Measurements from ENCODE around the gene EPS8.

GRCh38 chr12:15808652-15809051 is 19.5 kb upstream of the EPS8 start:
- no peak for TF ChIP-seq POLR2AphosphoS5 (IDR thresholded peaks at IDR 0.05; ENCODE audit: low read depth, low read length)
- no peak for TF ChIP-seq REST (IDR thresholded peaks at IDR 0.05; ENCODE audit: insufficient read depth in 1 of 2, low read depth in 2 of 2, low read length in 2 of 2)
- no peak for TF ChIP-seq TAF1 (IDR thresholded peaks at IDR 0.05; ENCODE audit: borderline replicate concordance, insufficient read depth, low read length)

All from PFSK-1 (cell line).